HG03575 (cell line): Measurements from ENCODE around the gene EIF5A.

Experiments used
- ATAC-seq: cut with Tn5 transposase; IDR thresholded peaks from one replicate; pipeline ENCODE4 v1.9.1; 2021; ENCODE audit not compliant: unreplicated experiment, insufficient number of reproducible peaks, low FRiP score; ENCODE audit errors: extremely low read depth

EIF5A gene

GRCh38 chr17:7348478-7349242 lies 41.2 kb downstream of the EIF5A start:
- ATAC-seq, result no peak

- no peak for ATAC-seq
Measured at GRCh38 chr17:7351665-7352502, 44.5 kb downstream of the EIF5A start, which contains the start of gene KCTD11. TSS of gene KCTD11 (plus strand) at chr17:7352162.

DNA sequence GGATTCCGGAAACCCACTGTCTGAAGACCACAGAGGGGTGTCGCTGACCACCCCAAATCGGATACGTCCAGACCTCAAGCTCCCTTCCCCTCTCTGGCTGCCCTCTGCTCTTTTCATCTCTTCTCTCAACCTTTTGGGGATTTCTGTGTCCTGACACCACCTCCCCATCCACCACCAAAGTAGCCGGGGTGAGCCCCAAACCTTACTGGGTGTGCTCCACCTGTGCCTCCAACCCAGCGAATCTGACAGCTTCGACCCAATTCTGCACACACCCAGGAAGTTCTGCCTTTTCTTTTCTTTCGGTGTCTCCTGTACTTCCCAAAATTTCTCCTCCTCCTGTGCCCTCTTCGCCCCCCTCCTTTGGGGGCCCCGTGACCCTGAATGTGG lies 45.1 kb downstream of the EIF5A start:
- no peak for ATAC-seq

- ATAC-seq, result no peak
Measured at GRCh38 chr17:7352910-7353635, 45.6 kb downstream of the EIF5A start.

- ATAC-seq, result no peak
Measured at GRCh38 chr17:7354262-7354843, 46.9 kb downstream of the EIF5A start.

- ATAC-seq, result no peak
Measured at GRCh38 chr17:7355053-7355452, 47.6 kb downstream of the EIF5A start, which contains the start of gene TMEM95. TSS of gene TMEM95 (plus strand) at chr17:7355156. CDS start at chr17:7355205, 49 bp downstream.

GRCh38 chr17:7355573-7355972 lies 48.1 kb downstream of the EIF5A start:
- ATAC-seq, result no peak

DNA sequence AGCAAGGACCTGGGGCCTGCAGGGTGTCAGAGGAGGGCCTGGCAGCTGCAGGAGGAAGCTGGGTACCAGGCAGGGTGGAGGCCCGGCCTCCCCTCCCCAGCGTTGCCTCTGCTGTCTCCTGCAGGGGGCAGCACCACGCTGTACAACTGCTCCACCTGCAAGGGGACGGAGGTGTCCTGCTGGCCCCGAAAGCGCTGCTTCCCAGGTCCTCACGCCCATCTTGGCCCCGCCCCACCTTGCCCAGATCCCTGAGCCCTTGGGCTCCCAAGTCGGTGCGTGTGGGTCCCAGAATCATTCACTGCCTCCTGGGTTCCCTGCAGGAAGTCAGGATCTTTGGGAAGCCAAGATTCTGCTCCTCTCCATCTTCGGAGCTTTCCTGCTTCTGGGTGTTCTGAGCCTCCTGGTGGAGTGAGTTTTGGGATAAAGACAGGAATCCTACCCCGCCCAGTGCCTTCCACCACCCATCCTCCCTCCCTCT lies 48.7 kb downstream of the EIF5A start:
- ATAC-seq, result no peak

GRCh38 chr17:7356756-7357155 lies 49.3 kb downstream of the EIF5A start:
- no peak for ATAC-seq

DNA sequence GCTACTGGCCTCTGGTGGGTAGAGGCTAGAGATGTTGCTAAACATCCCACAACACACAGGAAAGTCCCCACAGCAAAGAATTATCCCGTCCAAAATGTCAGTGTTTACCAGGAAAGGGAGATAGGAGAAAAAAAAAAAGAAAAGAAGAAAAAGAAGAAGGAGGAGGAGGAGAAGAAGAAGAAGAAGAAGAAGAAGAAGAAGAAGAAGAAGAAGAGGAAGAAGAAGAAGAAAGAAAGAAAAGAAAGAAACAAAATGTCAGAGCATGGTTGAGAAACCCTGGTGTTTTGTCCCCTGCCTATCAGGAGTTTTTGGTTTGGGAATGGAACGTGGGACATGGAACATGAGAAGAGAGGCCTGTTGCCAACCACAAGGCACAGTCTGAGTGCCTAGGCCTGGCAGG lies 50.0 kb downstream of the EIF5A start:
- no peak for ATAC-seq

DNA sequence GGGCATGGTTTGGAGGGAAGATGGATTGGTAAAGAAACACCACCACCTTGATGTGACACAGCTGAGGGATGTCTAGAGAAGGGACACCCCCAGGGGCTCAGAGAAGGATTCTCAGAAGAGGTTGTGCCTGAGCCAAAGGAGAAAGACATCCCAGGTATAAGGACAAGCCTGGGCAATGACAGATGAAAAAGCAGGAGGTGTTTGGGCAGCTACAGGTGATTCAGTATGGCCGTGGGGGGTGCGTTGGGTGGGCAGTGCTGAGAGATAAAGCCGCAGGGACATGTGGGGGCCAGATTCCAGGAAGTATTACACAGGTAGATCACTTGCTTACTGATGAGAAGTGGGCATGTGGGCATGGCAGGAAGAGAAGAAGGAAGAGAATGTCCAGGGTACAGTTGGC lies 54.5 kb downstream of the EIF5A start:
- ATAC-seq, result no peak
